HEK293T (cell line): Measurements from ENCODE around the gene APRT.

ENCODE experiments used
- FOXA1 ChIP-seq: fragments of 450-650 bp; IDR thresholded peaks from 2 replicates; pipeline ENCODE4 v1.6.1; 2016; ENCODE audit warnings: mild to moderate bottlenecking
- FOXK2 ChIP-seq: fragments of 450-650 bp; IDR thresholded peaks from 2 replicates; pipeline ENCODE4 v1.6.1; 2016; ENCODE audit warnings: mild to moderate bottlenecking
- TARDBP ChIP-seq: fragments of 450-650 bp; IDR thresholded peaks from 2 replicates; pipeline ENCODE4 v1.6.1; 2016

- TF ChIP-seq TARDBP, result no peak
- TF ChIP-seq FOXA1, result no peak
- no peak for TF ChIP-seq FOXK2
These were observed 46.1 kb upstream of the APRT start for GRCh38 chr16:88857728-88858339.
